Lower lobe of right lung (tissue), 2 donors: Measurements from ENCODE around the gene FAM222B. TPM values are rescaled to one million over a fixed set of nuclear protein-coding genes. Genes with fewer than 3 reads are reported as not detected.
A peak's percentile ranks its signal among the peaks of the same experiment; 100 is the strongest.

Experiments used
- ATAC-seq, 2 donors: fragments of 200-7000 bp; cut with Tn5 transposase; one replicate each; pipeline ENCODE4 v1.9.1; 2020 to 2022; ENCODE audit warnings: mild to moderate bottlenecking in 2 of 2, moderate library complexity in 2 of 2
- DNase-seq: peaks from one replicate; pipeline ENCODE4 v3.0.0-alpha.2; 2020
- H3K27ac ChIP-seq: fragments of 200-600 bp; one replicate; pipeline ENCODE4 v1.8.0; 2022
- H3K27me3 ChIP-seq: fragments of 200-600 bp; one replicate; pipeline ENCODE4 v1.8.0; 2022; ENCODE audit warnings: low read depth
- H3K36me3 ChIP-seq: fragments of 200-600 bp; one replicate; pipeline ENCODE4 v1.8.0; 2022; ENCODE audit warnings: mild to moderate bottlenecking
- H3K4me1 ChIP-seq: fragments of 200-600 bp; one replicate; pipeline ENCODE4 v1.8.0; 2022
- H3K4me3 ChIP-seq: fragments of 200-600 bp; one replicate; pipeline ENCODE4 v1.8.0; 2022; ENCODE audit warnings: mild to moderate bottlenecking
- H3K9me3 ChIP-seq: fragments of 200-600 bp; one replicate; pipeline ENCODE4 v1.8.0; 2022
- CTCF ChIP-seq: fragments of 200-600 bp; IDR thresholded peaks from one replicate; pipeline ENCODE4 v1.8.0; 2022; ENCODE audit warnings: antibody characterized with exemption, mild to moderate bottlenecking
- intact Hi-C: fragments of 100-400 bp; cut with DNase I; formaldehyde crosslinking; loops from one replicate; pipeline ENCODE4 v1.11.0; 2022
- total RNA-seq: library from RNA; stranded (reverse); fragmentation: NEBNext Ultra II Directional; extraction: Animal tissue kit (Norgen Biotek cat#: 25700); gene quantifications from one replicate; pipeline ENCODE4 v1.2.1, GENCODE V29; 2021
- donor health status: DM: no; HTN: yes; CAD: no; lungs with severe emphysema.

Gene FAM222B
- total RNA-seq, 1 donor from 2014 or later = 21.7 TPM

GRCh38 chr17:28712705-28713415 lies 129.7 kb downstream of the FAM222B start:
- Histone ChIP-seq H3K27me3 (no peaks in the 10 kb centered on the region), H3K4me1 (peaks cover 28% of the 10 kb centered on the region), H3K9me3 (no peaks in the 10 kb centered on the region), H3K27ac (no peak overlapping the region), H3K4me3 (no peak overlapping the region), H3K36me3 (peaks cover 24% of the 10 kb centered on the region)
- intact Hi-C loops = no loop called here
- no peak for ATAC-seq
- no peak for DNase-seq
- TF ChIP-seq CTCF = no peak

- Histone ChIP-seq H3K4me3 (peak overlapping the region; percentile 85), H3K4me1 (peaks cover 23% of the 10 kb centered on the region), H3K36me3 (peaks cover 24% of the 10 kb centered on the region), H3K27ac (peak overlapping the region; percentile 88), H3K9me3 (no peaks in the 10 kb centered on the region), H3K27me3 (no peaks in the 10 kb centered on the region)
- DNase-seq (peak; percentile 82), ATAC-seq (peak; percentile 38 to 42)
- intact Hi-C loops = no loop called here
- no peak for TF ChIP-seq CTCF
Measured at GRCh38 chr17:28712032-28712704, 130.4 kb downstream of the FAM222B start.

GRCh38 chr17:28711723-28712031 lies 130.9 kb downstream of the FAM222B start, which contains the start of gene PROCA1:
Gene PROCA1 (minus strand): TSS chr17:28711888. CDS start chr17:28711660, 228 bp downstream.
- ATAC-seq = peak in 1 of 2 donors; percentile 47

GRCh38 chr17:28710861-28711722 lies 131.5 kb downstream of the FAM222B start:
- no peaks in the 10 kb centered on the region for H3K27me3 ChIP-seq
- ATAC-seq = peak; percentile 96 to 97
- H3K9me3 ChIP-seq = no peaks in the 10 kb centered on the region
- peak; percentile 92 for DNase-seq
- no peak for TF ChIP-seq CTCF
- intact Hi-C loops = no loop called here
- peaks cover 13% of the 10 kb centered on the region for H3K4me1 ChIP-seq
- peaks cover 25% of the 10 kb centered on the region for H3K36me3 ChIP-seq
- H3K4me3 ChIP-seq = peak overlapping the region; percentile 85
- H3K27ac ChIP-seq = peak overlapping the region; percentile 88

More at GRCh38 chr17:28711723-28712031, 130.9 kb downstream of the FAM222B start, which contains the start of gene PROCA1:
- no peaks in the 10 kb centered on the region for H3K27me3 ChIP-seq
- peaks cover 18% of the 10 kb centered on the region for H3K4me1 ChIP-seq
- no peak for TF ChIP-seq CTCF
- peak within 1 kb of the TSS; percentile 85 for H3K4me3 ChIP-seq
- no peak for DNase-seq
- H3K9me3 ChIP-seq = no peaks in the 10 kb centered on the region
- H3K27ac ChIP-seq = peak within 1 kb of the TSS; percentile 88
- peaks cover 24% of the 10 kb centered on the region for H3K36me3 ChIP-seq
- intact Hi-C loops = no loop called here

GRCh38 chr17:28707339-28707720 lies 135.3 kb downstream of the FAM222B start:
- Histone ChIP-seq H3K27me3 (no peaks in the 10 kb centered on the region), H3K27ac (no peak overlapping the region), H3K4me3 (no peak overlapping the region), H3K36me3 (peaks cover 25% of the 10 kb centered on the region), H3K9me3 (no peaks in the 10 kb centered on the region), H3K4me1 (peaks cover 9% of the 10 kb centered on the region)
- no peak for TF ChIP-seq CTCF
- ATAC-seq = no peak
- intact Hi-C loops = no loop called here
- no peak for DNase-seq
